GM21528 (cell line): ENCODE results near the gene C2orf76.

Experiments used
- ATAC-seq: cut with Tn5 transposase; IDR thresholded peaks from one replicate; pipeline ENCODE4 v1.9.1; 2021; ENCODE audit warnings: mild to moderate bottlenecking, moderate library complexity; ENCODE audit not compliant: unreplicated experiment, low FRiP score

C2orf76 gene

GRCh38 chr2:119338826-119339561 lies 27.6 kb downstream of the C2orf76 start:
- ATAC-seq: peak; percentile 98

GRCh38 chr2:119338272-119338671 lies 28.4 kb downstream of the C2orf76 start:
- ATAC-seq: no peak

GRCh38 chr2:119337749-119338148 lies 28.9 kb downstream of the C2orf76 start:
- ATAC-seq: no peak

GRCh38 chr2:119333833-119334232 lies 32.8 kb downstream of the C2orf76 start:
- ATAC-seq: no peak

- ATAC-seq: no peak
Measured at GRCh38 chr2:119333360-119333759, 33.3 kb downstream of the C2orf76 start.

GRCh38 chr2:119332953-119333352 lies 33.7 kb downstream of the C2orf76 start:
- ATAC-seq: no peak

- no peak for ATAC-seq
Measured at GRCh38 chr2:119327431-119327830, 39.2 kb downstream of the C2orf76 start.

- ATAC-seq: no peak
Measured at GRCh38 chr2:119326938-119327337, 39.7 kb downstream of the C2orf76 start.

- no peak for ATAC-seq
Measured at GRCh38 chr2:119324685-119325270, 41.9 kb downstream of the C2orf76 start.

GRCh38 chr2:119323459-119323858 lies 43.2 kb downstream of the C2orf76 start:
- ATAC-seq: no peak

- no peak for ATAC-seq
Measured at GRCh38 chr2:119319593-119319992, 47.0 kb downstream of the C2orf76 start.

- no peak for ATAC-seq
Measured at GRCh38 chr2:119317554-119317953, 49.1 kb downstream of the C2orf76 start.

GRCh38 chr2:119316066-119316465 lies 50.6 kb downstream of the C2orf76 start:
- ATAC-seq: no peak

- no peak for ATAC-seq
Measured at GRCh38 chr2:119315241-119315925, 51.3 kb downstream of the C2orf76 start.

- ATAC-seq: no peak
Measured at GRCh38 chr2:119311831-119312230, 54.8 kb downstream of the C2orf76 start.

GRCh38 chr2:119311371-119311770 lies 55.3 kb downstream of the C2orf76 start:
- no peak for ATAC-seq

- no peak for ATAC-seq
Measured at GRCh38 chr2:119308793-119309330, 57.8 kb downstream of the C2orf76 start.

GRCh38 chr2:119307419-119308140 lies 59.1 kb downstream of the C2orf76 start:
- no peak for ATAC-seq

- ATAC-seq: no peak
Measured at GRCh38 chr2:119306196-119306590, 60.4 kb downstream of the C2orf76 start.

- no peak for ATAC-seq
Measured at GRCh38 chr2:119305497-119306195, 61.0 kb downstream of the C2orf76 start.
